NCI-H128 (cell line): Measurements from ENCODE around the gene SLC17A9.

Source experiments
- DNase-seq: peaks from one replicate; lab custom pipeline; 2025; ENCODE audit not compliant: unreplicated experiment; lab: John Stamatoyannopoulos, UW

The SLC17A9 gene

DNA sequence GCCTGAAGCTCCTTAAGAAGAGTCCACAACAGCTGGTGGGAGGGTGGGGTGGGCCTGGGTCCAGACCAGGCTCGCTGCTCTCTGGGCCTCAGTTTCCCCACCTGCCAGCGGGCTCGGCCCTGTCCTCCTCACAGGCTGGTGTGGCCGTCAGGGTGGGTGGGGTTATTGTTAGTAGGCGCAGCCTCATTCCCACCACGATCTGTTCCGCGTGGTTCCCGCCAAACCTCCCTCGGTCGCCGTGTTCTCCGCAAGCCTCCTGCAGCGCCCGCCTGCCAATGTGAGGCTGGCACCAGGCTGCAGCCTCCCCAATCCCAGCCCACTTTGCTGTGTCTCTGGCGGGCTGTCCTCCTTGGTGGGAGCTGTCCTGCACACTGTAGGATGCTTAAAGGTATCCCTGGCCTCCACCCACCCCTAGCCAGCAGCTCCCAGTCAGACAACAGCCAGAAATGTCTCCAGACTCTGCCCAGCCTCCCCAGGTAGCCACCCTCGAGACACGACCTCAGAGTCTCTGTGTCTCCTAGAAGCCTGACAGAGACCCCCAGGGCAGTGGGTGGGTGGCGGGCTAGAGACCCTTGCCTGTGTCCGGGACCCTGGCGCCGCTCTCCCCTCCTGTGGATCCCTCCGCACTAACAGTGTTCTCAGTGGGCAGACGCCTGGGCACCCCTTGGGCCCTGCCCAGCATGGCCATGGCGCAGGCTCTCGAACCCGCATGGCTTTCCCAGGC, 15.3 kb downstream of the SLC17A9 start:
- no peak for DNase-seq

DNA sequence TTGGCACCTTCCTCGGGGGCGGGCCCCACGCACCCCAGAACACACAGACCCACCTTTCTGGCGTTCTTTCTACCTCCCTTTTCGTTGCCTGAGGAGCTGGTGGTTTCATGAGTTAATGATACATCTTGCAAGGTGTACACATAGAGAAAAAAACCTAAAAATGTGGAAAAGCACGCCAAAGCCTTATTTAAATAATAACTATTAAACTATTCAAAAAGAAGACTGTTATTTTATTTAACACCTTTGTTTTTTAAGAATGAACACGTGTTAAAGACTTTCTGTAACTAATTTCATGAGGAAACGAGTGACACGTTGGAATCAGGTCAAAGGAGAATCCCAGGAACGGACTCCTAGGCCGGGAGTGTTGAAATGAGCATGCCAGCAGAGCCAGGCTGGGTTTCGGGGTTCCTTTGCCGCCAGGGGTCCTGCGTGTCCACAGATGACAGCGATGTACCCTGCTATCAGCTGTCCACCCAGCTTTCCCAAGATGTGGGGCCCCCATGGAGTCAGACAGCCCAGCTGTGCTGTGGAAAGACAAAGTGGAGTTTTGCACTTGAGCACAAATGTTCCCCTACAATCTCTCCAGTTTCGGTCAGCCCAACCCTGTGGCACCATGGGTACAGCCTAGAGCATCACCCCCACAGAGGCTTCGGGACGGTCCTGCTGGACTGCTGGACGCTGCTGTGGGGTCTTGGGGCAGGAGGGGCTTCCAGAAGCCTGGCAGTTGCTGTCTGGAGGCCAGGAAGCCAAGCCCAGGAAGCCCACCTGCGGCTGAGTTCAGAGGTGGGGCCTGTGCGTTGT, 16.1 kb downstream of the SLC17A9 start:
- DNase-seq, result no peak

DNA sequence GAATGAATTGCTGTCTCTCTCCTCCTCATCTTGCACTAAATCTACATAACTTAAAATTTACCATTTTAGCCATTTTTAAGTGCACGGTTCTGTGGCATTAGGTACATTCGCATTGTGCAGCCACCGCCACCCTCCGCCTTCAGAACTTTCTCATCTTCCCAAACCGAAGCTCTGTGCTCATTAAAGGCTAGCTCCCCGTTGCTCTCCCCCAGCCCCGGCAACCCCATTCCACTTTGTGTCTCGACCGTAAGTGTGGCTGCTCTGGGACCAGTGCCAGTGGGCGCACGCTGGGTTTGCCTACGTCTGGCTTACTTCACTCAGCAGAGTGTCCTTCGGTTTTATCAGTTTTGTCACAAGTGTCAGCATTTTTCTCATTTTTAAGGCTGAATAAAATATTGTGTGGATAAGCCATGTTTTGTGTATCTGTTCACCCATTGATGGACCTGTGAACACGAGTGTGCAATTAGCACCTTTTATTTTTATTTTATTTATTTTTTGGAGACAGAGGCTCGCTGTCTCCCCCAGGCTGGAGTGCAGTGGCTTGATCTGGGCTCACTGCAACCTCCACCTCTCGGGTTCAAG, 16.8 kb downstream of the SLC17A9 start:
- no peak for DNase-seq

DNA sequence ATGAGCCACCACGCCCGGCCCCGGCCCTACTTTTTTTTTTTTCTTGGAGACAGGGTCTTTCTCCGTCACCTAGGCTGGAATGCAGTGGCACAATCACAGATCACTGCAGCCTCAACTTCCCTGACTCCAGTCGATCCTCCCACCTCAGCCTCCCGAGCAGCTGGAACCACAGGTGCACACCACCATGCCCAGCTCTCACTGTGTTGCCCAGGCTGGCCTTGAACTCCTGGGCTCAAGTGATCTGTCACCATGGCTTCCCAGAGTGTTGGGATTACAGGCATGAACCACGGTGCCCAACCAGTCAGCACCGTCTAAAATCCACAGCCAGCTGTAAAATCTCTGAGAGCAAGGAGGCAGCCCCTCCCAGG, 17.4 kb downstream of the SLC17A9 start:
- DNase-seq, result no peak

DNA sequence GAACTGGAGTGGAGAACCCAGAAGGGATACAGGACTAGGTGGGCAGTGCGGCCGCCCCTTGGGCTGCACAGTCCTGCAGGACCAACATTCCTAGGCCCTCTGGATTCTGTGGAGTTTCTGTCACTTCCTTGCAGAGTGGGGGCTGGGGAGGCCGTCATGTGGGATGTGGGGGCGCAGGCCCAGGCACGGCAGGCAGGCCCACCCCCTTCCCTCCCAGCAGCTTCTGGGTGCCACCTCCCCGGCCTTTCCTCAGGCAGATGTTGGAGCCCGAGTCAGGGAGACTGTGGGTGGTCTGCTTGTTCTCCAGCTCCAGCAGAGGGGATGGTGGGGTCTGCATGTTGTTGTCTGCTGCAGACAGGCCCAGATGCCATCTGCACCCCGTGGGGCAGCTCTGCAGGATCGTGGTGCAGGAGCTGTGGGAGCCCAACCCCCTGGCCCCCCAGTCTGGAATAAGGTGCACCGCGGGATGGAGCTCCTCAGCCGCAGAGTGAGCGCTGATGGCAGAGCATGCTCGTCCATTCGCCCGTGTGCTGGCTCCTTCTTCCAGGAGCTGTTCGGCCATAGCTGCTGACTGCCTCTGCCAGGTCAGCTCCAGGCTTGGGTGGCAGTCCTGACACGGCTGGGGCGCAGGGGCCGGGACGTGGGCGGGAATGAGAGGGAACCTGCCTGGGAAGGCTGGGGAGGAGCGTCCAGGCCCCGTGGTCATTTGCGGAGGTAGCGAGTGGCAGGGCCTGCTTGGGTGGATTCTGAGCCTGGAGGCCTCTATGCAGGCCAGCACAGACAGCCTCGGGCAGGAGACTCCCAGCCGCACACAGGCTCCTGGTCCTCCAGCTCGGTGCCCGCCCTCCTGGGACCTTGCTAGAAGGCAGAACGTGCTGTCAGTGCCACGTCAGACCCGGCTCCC, 18.1 kb downstream of the SLC17A9 start:
- no peak for DNase-seq

DNA sequence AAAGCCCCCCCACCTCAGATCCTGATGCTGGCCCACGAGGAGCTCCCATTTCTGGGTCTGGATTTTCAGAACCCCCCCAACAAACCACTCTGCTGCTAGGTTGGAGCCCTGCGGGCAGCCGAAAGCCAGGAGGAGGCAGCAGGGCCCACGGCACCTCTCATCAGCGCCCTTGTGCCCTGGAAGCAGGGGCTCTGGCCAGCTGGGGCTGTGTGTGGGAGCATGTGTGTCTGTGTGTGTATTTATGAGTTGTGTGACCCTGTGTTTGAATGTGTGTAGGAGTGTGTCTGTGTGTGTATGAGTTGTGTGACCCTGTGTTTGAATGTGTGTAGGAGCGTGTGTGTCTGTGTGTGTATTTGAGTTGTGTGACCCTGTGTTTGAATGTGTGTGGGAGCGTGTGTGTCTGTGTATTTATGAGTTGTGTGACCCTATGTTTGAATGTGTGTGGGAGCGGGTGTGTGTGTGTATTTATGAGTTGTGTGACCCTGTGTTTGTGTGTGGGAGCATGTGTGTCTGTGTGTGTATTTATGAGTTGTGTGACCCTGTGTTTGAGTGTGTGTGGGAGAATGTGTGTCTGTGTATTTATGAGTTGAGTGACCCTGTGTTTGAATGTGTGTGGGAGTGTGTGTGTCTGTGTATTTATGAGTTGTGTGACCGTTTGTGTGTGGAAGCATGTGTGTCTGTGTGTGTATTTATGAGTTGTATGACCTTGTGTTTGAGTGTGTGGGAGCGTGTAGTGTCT, 18.9 kb downstream of the SLC17A9 start:
- no peak for DNase-seq

DNA sequence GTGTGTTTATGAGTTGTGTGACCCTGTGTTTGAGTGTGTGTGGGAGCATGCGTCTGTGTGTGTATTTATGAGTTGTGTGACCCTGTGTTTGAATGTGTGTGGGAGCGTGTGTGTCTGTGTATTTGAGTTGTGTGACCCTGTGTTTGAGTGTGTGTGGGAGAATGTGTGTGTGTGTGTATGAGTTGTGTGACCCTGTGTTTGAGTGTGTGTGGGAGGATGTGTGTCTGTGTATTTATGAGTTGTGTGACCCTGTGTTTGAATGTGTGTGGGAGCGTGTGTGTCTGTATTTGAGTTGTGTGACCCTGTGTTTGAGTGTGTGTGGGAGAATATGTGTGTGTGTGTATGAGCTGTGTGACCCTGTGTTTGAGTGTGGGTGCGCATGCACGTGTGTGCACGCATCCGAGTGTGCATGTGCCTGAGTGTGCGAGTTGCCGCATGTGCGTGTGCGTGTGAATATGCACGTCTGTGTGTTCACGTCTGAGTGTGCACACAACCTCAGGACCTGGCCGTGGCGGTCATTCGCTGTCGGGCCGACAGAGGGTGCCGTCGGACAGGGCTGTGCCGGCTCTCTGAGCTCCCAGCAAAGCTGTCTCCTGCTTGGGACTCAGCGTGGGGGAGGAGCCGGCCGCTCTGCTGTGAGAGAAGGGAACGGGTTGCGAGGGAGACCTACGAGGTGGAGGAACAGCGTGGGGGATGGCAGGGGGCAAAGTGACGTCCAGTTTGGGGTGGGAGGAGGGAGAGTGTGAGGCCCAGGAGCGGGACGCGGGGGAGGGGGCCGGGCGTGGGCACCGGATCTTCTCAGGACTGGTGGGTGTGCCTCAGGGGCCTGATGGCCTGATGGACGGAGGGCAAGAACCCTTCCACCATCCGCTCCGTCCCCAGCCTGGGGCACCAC, 19.7 kb downstream of the SLC17A9 start:
- peak; percentile 71 for DNase-seq

DNA sequence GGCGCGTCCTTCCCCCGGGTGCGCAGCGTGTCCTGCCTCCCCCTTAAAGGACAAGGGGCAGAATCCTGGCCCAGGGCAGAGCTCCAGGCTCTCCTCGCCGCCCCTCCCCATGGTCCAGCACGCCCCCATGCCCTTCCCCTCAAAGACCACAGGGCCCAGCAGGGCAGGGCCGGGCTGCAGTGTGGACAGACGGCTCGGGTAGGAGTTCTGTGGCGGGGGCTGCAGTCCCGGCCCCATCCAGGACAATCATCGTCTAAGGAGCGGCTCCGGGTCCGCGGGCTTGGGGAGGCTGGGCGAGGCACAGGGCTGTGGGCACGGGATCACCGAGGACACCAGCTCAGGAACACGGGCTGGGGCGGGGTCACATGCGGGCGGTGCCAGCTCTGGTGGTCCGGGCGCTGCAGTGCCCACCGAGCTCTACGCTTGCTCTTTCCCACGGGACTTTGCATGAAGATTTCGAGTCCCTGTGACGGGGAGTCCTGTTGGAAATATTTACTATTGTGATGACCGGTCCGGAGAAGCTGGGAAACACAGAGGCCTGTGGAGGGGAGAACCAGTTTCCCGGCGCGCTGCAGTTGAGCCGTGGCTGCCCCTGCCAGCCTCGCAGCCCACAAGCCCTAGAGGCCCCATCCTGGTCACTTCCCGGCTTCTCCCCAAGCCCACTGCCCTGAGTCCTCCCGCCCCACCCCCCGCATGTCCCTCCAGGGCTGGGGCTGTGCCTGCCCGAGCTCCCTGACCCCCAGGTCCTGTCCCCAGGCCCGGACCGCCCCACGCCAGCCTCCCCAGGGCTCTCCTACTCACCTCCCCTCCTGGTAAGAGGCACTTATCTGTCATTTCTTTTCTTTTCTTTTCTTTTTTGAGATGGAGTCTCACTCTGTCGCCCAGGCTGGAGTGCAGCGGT, 20.6 kb downstream of the SLC17A9 start:
- DNase-seq, result no peak

DNA sequence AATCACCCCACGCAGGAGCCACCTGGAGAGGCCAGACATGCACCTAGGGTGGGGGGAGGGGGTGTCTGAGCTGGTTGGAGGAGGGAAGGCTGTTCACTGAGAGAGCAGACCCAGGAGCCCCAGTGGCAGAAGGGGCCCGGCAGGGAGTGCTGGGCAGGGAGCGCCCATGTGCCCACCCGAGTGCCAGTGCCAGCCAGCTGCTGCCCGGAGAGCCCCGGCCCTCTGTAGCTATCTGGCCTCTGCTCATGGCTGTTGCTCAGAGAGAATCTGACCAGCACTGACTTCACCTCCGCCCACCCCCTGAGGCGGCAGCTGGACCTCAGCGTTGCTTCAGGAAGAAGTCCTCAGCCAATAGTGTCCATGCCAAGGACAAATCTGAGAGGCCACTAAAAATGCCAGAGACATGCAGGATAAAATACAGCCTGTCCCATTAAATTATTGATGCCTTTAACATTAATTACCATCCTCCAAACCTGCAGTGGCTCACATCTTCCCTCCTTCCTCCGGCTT, 22.8 kb downstream of the SLC17A9 start:
- no peak for DNase-seq

DNA sequence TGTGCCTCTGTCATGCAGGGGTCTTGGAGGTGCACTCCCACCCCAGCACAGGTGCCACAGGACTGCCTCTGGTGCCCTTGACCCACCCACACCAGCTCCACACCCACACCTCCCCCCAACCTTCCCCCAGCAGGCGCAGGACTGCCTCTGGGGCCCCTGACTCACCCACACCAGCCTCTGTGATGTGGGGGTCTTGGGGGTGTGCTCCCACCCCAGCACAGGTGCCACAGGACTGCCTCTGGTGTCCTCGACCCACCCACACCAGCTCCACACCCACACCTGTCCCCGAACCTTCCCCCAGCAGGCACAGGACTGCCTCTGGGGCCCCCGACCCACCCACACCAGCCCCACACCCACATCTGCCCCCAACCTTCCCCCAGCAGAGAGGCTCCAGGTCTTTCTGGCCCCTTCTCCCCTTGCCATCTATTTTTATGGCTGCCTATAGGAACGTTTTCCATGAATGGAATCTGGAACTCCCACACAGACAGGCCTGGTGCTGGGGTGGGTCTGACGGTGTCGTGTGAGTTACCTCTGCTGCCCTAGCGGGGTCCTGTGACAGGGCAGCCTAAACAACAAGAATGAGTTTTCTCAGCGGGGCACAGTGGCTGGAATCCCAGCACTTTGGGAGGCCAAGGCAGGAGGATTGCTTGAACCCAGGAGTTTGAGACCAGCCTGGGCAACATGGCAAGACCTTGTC, 23.5 kb downstream of the SLC17A9 start:
- DNase-seq, result no peak

DNA sequence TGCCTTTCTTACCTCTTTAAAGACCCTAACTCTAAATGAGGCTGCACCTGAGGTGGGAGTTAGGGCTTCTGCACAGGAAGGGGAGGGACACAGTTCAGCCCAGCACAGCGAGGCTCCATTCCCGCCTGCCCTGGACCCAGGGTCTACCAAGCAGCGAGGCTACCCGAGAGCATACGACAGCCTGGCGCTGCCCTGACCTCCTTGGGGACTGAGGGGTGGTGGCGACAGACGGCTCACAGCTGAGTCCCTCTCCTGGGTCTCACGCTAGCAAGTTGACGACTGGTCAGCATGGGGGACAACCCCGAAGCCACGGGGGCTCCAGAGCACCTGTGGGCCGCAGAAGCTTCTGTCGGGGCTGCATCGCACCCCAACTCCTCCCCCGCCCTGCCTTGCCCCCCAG, 24.4 kb downstream of the SLC17A9 start:
- DNase-seq, result no peak

DNA sequence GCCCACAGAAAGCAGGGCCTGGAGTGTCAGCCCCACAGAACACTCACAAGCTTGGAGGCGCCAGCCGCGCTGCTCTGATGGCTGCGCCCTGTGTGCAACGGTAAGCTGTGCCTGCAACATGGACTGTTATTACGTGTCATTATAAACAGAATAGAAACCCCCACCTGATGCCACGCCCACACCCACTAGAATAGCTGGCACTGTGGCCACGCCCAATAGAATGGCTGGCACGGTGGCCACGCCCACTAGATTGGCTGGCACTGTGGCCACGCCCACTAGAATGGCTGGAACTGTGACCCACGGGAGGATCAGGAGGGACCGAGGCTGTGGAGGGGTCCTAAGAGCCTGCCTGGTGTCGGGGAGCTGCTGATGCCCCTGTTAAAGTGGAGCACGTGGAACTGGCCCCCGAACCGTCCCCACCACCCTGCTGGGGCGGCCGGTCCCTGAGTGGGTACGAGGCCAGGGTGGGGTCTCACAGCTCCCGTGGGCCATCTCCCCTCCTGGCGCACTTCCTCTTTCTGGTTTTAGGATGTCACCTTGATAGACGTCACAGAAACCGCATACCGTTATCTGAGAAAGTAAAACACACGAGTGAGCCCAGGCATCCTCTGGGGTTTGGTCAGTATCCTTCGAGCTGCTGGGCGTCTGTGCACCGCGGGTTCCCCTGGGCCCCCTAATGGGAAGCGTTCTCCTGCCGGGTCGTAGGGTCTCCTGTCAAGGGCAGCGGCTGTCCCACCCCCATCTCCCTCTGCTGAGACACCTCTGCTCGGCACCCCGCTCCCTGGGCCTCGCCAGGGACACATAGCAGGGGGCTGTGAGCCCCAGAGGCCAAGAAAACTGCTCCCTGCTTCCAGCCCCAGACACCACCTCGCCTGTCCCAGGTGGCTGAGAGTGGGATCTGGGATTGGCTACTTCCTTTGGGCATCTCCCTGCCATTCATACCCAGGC, 25.4 kb downstream of the SLC17A9 start:
- no peak for DNase-seq

DNA sequence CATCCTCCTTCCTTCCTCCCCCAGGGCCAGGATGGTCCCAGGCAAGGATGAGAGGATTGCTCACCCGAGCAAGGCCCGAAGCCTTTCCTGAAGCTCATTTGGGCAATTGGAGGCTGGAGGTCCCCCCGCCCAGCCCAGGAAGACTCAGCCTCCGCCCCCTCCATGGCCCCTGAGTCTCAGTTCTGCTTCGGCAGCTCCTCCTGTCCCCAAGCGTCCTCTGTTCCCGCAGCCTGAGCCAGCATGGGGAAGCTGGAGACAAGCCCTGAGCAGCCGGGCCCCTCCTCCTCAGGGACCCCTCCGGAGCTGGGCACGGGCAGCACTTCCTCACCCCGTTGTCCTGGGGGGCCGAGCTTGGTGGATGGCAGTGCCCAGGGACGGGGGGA, 26.0 kb downstream of the SLC17A9 start:
- DNase-seq, result no peak

DNA sequence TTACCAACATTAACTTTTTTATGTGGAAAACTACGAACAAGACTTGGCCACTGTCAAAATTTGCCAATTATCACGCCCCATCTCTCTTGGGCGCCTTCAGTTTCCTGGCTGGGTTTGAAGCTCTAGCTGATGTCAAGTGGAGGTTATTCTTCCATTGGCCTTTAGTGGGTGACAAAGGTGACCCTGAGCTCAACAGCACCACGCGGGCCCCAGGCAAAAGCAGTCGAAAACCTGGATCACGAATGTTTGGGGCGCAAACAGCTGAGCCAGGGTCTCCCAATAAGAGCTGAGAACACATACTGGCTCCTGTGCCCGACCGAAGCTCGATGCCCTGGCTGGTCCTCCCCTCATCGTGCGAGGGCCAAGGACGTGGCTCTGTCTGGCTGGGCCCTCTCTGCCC, 26.8 kb downstream of the SLC17A9 start:
- no peak for DNase-seq

DNA sequence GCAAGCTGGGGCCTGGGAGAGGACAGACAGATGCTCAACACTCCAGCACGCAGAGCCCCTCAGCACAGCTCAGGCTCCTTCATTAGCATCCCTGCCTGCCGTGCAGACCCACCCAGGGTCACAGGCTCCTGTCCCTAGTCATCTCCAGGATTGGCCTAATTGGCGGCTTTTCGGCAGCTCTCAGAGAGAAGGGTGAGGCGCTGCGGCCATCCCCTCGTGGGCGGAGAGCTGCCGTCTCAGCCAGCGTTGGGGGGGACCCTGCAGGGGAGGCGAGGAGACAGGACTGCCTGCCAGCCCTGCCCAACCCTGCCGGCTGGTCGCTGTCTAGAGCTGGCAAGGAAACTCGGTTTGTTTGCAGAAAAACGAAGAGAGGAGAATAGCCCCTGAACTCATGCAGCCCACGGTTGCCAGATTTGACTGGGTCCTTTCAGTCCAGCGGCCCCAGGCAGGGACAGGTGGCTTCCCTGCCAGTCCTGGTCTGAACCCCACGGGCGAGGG, 27.4 kb downstream of the SLC17A9 start:
- no peak for DNase-seq

DNA sequence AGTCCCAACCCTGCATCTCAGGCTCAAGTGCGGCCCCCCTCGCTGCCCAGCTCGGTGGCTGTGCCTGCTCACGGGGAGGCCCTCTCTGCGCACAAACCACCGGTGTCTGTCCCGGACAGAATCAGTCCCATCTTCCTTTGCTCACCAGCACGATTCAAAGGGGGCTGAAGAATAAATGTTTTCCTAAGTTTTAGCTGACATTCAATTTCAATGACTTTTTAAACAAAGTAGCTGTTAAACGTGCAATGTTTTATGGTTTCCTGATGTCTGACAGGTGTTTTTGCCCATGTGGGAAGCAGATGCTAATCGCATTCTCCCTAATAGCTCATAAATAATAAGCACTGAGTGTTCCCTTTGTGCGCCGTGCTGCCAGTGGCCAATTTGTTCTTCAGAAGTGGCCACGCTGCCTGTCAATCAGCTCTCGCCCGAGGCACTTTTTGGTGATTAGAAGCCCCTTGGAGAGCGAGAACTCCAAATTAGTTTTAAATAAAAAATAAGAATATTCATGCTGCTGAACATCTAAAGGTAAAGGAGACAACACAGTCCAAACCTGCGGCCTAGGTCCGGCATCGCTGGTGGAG, 28.0 kb downstream of the SLC17A9 start:
- DNase-seq, result no peak
